HL-60 (cell line): ENCODE measurements around the gene FCN3.

Experiments used
- DNase-seq, 2 experiments: peaks; one replicate each; pipeline ENCODE4 v3.0.0-alpha.2; 2010 to 2020; ENCODE audit warnings: low read depth in 1 of 2, low spot score in 1 of 2
- H3K27ac ChIP-seq: fragments of 250-450 bp; sonication (Bioruptor Pico); replicated peaks from 2 replicates; pipeline ENCODE4 v1.5.1; 2020; ENCODE audit warnings: mild to moderate bottlenecking, moderate library complexity
- H3K27me3 ChIP-seq: fragments of 250-450 bp; sonication (Bioruptor Pico); 2 replicates; pipeline ENCODE4 v1.5.1; 2021; ENCODE audit warnings: mild to moderate bottlenecking, moderate library complexity; ENCODE audit not compliant: insufficient read depth, poor library complexity, severe bottlenecking
- H3K4me3 ChIP-seq: replicated peaks from 2 replicates; pipeline ENCODE4 v1.5.1; 2011; ENCODE audit warnings: mild to moderate bottlenecking, control low read depth, low read length; ENCODE audit not compliant: insufficient read depth
- CTCF ChIP-seq: IDR thresholded peaks from one replicate; pipeline ENCODE4 v1.5.1; 2011; ENCODE audit warnings: low read length, control low read depth, inconsistent platforms; ENCODE audit not compliant: insufficient read depth
- GABPA ChIP-seq: IDR thresholded peaks from 2 replicates; pipeline ENCODE4 v1.6.1; 2012; ENCODE audit warnings: low read depth
- POLR2AphosphoS5 ChIP-seq: IDR thresholded peaks from 2 replicates; pipeline ENCODE4 v1.6.1; 2012; ENCODE audit warnings: low read depth
- REST ChIP-seq: IDR thresholded peaks from 2 replicates; pipeline ENCODE4 v1.6.1; 2012; ENCODE audit warnings: low read depth; ENCODE audit not compliant: insufficient replicate concordance
- SPI1 ChIP-seq: IDR thresholded peaks from 2 replicates; pipeline ENCODE4 v1.6.1; 2012; ENCODE audit warnings: low read depth, mild to moderate bottlenecking, borderline replicate concordance

The FCN3 gene

GRCh38 chr1:27412502-27412901 lies 37.9 kb upstream of the FCN3 start:
- H3K27me3 ChIP-seq, result no peaks in the 10 kb centered on the region
- DNase-seq, result no peak
- H3K27ac ChIP-seq, result no peak overlapping the region
- TF ChIP-seq GABPA, result no peak
- no peak for TF ChIP-seq SPI1
- TF ChIP-seq CTCF, result no peak
- TF ChIP-seq POLR2AphosphoS5, result no peak
- no peak for TF ChIP-seq REST
- H3K4me3 ChIP-seq, result no peak overlapping the region

GRCh38 chr1:27410709-27411108 lies 36.1 kb upstream of the FCN3 start:
- TF ChIP-seq SPI1 (no peak), POLR2AphosphoS5 (no peak), REST (no peak), CTCF (no peak), GABPA (no peak)

GRCh38 chr1:27409669-27410068 lies 35.0 kb upstream of the FCN3 start:
- Histone ChIP-seq H3K4me3 (no peak overlapping the region), H3K27me3 (no peaks in the 10 kb centered on the region), H3K27ac (no peak overlapping the region)
- TF ChIP-seq GABPA (no peak), REST (no peak), SPI1 (no peak), CTCF (no peak), POLR2AphosphoS5 (no peak)
- no peak for DNase-seq

More at GRCh38 chr1:27410709-27411108, 36.1 kb upstream of the FCN3 start:
- H3K27ac ChIP-seq, result no peak overlapping the region
- no peaks in the 10 kb centered on the region for H3K27me3 ChIP-seq
- no peak overlapping the region for H3K4me3 ChIP-seq
- DNase-seq, result no peak
